ENCODE results near the gene DCLRE1B.
A peak's percentile ranks its signal among the peaks of the same experiment; 100 is the strongest.

The DCLRE1B gene

DNA sequence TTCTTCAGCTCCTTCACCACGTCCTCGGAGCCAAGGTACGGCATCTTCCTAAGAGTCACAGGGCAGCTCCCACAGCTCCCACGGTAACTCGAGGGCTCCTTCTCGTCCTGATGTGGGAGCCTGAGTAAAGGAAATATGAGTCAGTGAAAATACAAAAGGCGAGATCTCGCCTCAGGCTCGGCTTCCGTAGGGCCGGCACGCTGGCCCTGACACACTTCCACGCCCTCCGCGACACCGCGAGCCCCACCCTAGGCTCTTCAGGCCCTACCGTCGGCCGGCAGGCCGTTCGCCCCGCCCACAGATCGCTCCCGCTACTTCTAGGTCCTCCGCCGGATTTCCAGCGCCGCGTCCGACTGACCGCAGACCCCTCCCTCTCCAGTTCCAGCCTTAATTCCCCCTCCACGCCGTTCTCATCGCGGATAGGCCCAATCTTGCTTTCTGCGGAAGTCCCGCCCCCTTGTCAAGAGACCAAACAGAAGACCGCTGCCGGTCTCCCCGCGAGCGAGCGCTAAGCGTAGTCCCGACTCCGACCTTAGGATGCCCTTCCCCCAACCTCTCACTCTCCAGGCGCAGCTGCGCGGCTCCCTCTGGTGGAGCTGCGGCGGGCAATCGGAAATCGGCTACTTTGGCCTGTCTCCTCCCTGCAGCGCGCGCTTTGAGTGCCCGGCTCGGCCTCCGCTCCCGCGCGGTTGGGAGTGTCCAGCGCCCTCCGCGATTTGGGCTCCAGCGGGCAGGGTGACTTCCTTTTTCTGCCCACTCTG, at the start of gene DCLRE1B, which contains the start of gene AP4B1:
TSS of gene DCLRE1B (plus strand) at position 653 of the 761 bp plus-strand sequence. CDS start 261 bp downstream, outside the sequence.
TSS of gene AP4B1 (minus strand) at position 126 of the 761 bp plus-strand sequence. CDS start at position 44, 82 bp downstream.
- peak; percentile 79 to 99 (median 97) for DNase-seq

DNA sequence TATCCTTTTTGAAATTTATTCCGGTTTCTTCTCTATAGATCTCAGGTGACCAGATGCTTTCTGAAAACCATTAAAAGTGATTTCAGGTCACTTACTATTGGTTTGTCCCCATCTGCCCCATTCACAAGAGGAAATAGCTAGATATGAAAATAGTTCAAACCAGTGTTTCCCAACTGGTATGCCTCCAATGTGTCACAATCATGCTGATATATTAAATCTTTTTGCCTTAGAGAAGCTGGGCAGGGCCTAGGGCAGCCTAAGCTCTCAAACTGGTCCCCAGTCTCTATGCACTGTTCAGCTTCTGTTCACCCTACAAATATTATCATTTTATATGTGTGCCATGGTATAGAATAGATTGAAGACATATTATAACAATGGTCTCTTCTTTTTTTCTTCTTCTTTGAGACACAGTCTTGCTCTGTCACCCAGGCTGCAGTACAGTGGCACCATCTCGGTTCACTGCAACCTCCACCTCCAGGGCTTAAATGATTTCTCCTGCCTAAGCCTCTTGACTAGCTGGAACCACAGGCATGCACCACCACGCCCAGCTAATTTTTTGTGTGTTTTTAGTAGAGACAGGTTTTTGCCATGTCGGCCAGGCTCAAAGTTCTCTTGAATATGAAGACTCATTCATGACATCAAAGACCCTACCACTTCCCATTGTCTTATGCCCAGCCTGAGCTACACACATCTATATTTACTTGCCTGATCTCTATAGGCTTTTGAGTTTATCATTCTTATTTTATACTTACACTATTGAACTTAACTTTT, 49.3 kb upstream of the DCLRE1B start:
- DNase-seq: no peak

DNA sequence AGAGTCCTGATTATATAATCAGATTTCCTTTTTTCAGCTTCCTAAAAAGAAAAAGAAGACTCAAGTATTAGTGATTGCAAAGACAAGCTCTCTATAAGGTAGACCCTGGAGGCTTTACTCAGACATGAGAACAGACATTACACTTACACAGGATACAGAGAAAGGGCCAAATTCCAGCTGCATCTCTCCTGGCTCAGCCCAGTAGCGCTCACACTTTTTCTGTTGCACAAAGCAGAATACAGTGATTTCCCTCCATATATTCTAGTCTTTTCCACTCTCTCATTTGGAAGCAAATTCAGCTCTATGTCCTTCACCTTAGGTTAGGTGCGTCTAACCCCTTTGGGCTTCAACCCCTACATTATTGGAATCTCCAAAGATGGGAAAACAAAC, 48.7 kb upstream of the DCLRE1B start:
- DNase-seq: no peak

DNA sequence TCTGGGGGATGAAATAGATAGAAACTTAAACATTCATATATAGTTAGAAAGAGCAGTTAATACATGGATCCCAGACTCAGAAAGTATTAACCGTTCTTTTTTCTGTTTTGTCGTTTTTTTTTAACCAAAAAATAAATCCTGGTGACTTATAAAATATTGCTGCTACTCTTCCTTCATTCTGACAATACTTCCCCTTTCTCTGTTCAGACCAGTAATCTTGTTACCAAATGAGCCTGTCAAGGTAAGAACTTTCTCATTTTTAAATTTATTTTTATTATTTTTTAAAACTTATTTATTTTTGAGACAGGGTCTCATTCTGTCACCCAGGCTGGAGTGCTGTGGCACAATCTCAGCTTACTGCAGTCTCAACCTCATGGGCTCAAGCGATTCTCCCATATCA, 47.4 kb upstream of the DCLRE1B start:
- DNase-seq: no peak

DNA sequence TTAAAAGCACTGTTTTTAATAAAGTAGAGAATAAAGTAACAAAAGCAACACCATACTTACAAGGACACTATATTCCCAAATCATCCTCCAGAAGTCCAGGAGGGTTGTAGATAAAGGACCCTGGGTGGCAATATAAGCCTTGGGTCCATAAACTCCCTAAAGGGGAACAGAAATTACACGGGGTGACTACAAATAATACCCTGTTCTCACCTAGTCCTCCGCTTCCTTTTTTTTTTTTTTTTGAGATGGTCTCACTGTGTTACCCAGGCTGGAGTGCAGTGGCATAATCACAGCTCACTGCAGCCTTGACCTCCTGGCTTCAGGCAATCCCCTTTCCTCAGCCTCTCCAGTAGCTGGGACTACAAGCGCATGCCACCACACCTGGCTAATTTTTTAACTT, 46.7 kb upstream of the DCLRE1B start:
- DNase-seq: no peak

DNA sequence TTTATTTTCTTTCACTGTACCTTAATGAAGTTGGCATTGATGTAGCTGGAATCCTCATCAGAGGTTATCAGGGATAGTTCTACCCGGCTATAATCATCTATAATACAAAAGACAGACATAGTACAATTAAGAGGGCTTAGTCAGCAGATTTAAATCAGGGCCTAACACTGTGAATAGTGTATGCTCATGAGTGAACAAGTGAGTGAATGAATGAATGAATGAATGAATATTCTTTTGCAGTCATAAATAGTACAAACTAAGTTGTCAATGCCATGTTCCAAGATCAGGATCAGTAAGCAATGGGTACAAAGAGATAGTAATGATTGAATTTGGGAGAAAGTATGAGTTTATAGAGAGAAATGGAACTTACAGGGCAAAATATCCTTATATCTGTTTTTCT, 46.1 kb upstream of the DCLRE1B start:
- DNase-seq: no peak

DNA sequence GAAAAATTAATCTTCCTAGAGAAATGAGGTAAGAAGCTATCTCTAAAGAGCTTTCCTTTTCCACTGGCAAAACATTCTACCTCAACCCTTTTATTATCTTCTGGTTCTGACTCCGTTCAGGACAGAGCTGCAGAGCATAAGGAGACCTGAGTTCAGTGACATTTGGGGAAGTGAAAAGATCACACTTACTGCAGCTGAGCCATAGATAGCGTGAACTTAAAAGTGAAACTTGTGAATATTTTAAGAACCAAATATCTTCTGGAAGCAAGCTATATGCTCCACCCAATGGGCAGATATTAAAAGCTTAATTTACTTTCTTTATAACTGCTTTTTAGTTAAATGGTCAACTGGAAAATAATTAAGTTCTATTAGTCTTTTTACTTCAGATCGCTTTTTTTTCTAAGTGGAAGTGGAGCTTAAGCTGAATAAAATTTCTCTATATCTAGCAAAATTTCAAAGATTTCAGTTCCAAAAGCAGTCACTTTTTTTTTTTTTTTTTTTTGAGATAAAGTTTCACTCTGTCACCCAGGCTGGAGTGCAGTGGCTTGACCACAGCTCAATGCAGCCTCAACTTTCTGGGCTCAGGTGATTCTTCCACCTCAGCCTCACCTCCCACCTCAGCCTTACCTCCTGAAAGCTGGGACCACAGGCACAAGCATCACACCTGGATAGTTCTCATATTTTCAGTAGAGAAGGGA, 45.5 kb upstream of the DCLRE1B start:
- DNase-seq: no peak

DNA sequence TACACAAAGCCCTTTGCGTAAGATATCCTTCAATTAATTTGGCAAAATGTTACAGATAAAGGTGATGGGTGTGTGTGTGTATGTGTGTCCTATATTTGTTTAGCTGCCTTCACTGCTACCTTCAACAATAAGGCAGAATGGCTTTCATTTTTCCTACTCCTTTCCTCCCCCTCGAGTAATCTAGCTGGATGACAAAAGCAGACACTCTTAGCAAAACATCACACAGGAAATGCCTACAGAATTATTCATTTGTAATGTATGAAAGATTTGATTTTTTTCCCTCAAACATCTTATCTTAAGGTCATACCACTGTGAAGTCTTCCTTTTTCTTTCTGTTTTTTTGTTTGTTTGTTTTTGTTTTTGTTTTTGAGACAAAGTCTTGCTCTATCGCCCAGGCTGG, 44.2 kb upstream of the DCLRE1B start:
- no peak for DNase-seq

DNA sequence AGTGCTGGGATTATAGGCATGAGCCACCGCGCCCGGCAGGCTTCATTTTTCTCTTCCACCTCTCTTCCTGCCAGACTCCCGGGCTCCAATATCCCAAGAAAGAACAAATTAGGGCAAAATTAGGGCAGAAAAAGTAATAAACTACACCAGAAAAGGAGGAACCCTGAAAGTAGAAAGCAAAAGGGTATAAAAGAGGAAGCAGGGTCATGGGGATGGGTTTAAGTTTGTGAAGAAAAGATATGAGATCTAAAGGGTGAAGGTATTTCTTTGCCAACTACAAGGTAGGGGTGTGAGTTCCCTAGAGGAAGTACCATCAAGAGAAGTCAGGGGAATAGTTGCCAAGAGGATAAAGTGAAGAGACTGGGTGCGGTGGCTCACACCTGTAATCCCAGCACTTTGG, 43.5 kb upstream of the DCLRE1B start:
- no peak for DNase-seq

DNA sequence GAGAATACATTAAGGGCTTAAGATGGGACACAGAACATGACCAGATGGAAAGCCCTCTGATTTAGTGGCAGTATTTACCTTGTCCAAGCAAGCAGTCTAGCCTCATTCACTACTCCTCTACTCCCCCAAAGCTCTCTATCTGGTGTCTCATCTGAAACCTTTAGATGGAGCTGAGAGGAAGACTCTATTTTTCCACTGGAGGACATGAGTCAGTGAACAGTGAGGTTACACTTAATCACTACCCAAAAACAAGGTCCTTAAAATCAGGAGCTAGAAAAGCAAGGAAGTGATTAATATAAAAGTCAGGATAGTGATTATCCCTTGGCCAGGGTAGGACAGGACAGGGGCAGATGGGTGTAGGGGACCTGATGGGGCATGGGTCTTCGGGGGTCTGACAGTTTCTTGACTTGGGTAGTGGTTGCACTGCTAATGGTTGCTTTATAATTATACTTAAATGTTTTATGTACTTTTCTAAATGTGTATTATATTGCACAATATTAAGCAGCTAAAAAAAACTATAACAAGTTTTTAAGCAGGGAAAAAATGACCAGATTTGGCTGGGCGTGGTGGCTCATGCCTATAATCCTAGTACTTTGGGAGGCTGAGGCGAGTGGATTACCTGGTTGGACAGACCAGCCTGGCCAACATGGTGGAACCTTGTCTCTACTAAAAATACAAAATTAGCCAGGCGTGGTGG, 36.6 kb upstream of the DCLRE1B start:
- no peak for DNase-seq

DNA sequence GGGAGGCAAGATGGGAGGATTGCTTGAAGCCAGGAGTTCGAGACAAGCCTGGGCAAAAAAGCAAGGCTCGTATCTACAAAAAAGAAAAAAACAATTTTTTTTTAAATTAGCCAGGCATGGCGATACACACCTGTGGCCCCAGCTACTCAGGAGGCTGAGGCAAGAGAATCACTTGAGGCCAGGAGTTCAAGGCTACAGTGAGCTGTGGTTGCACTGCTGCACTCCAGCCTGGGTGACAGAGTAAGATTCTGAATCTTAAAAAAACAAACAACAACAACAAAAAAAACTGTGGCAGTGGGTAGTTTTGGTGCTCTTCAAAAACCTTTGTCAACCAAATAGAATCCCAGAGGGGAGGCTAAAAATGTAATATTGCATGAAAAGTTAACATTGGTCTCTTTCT, 34.3 kb upstream of the DCLRE1B start:
- DNase-seq: no peak

DNA sequence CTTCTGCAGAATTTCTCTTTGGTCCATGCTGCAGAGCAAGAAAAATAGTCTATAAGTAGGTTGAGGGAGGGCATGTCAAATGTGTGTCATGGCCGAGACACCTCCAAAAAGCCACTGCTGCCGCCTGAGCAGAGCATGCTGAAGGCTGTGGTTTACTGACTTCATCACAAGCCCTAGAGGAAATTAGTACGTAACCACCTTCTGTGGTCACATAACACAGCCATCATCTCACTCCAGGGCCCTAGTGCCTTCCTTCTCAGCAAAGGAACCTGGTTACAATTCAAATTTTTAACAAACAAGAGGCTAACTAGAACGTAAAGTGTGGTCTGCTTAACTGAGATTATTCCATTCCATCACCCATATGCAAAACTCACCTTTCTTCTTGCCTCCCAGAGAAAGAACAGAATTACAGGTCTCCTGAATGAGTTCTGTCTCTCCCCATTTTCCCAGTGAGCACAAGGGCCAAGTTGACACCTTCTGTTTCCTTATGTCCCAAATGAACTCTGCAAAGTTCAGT, 33.5 kb upstream of the DCLRE1B start, which contains the start of gene PTPN22:
TSS of gene PTPN22 (minus strand) at position 116 of the 517 bp plus-strand sequence.
- peak in 11 of 51 donors; percentile 1 to 26 (median 3) for DNase-seq

DNA sequence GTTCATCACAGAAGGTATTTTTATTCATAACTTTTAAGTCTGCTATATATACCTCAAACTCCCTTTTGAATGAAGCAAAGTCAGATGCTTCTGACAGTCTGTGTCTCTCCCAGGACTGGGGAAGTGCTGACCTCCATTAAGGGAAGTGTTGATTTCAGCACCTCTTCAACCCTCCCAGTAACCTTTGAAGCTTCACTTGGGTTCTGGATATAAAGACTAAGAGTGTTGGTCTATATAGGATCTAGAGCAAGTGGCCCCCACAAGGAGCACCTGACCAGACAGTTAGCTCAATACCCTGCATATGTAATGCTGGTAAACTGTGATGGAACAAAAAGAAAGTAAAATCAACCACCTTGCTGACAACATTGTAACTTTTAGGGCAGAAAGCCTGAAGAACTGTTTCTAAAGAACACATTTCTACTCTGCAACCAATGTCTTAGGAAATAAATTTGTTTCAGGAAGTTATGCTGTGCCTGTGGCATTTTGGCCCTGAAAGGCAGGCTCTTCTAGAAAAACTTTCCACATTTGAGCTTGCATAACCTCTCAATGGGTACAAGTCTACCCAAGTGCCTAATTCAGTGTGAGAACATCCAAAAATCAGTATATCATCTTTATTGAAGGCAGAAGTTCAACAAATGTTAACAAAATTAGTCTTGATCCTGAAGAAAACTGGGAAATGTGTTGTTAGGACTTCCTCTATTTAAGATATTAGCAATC, 32.7 kb upstream of the DCLRE1B start:
- no peak for DNase-seq

DNA sequence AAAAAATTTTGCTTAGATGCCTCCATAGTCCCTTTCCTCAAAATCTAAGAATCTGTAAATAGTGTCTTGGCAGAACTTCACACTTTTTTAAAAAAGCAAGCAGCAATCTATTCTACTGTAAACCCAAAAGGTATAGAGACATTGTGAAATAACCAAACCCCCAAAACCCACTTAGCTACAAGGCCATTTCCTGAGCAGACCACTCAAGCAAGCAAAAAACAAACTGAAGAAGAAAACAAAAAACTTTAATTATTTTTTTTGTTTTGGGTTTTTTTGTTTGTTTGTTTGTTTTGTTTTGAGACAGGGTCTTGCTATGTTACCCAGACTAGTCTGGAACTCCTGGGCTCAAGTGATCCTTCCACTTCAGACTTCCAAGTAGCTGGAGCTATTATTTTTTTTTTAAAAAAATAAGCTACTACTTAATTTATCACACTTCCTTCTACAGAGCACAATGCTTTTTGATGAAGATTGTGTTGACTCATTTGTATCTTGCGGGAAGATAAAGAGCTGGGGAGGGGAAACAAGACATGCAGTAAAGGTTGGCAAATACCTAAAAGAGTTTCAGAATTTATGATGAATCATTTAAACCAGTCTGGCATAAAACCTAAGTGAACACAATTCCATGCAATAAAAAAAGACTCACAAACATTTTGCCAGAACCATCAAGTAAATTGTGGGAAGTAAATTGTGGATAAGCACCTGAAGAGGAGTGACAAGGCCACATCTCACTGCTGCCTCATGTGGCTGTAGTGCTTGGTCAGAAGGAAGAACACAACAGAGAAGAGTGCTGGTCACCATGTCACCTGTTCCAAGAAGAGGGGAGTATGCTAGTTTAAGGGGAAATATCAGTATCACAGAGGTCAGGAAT, 30.9 kb upstream of the DCLRE1B start:
- no peak for DNase-seq

DNA sequence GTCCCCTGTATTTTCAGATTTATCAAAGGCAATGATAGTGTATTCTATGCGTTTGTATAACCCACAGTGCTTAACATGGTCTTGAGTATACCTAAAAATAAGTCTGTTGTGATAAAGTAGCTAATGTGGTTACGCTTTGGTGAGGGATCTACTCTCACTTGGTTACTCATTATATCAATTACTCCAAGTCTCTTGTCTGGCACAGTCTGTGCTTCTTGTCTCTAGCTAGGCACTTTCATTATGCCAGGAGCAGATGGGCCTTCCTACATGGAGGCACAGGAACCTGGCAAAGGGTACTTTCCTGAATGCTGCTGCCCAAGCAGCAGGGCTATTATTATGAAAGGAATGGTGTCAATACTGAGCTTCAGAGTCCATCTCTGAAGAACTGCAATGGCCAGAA, 29.4 kb upstream of the DCLRE1B start:
- no peak for DNase-seq

DNA sequence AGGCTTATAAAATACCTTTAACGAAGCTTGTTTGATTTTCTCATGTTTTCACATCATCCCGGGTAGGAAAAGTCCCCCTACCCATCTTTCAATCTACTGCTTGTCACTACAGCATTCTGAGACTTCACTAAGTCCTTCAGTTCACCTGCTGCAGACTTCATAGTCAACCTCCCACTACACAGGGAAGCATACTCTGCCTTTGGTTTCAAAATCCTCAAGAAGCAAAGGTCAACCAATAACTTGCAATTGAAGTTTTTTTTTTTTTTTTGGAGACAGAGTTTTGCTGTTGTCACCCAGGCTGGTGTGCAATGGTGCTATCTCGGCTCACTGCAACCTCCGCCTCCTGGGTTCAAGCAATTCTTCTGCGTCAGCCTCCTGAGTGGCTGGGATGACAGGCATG, 28.9 kb upstream of the DCLRE1B start:
- DNase-seq: no peak

DNA sequence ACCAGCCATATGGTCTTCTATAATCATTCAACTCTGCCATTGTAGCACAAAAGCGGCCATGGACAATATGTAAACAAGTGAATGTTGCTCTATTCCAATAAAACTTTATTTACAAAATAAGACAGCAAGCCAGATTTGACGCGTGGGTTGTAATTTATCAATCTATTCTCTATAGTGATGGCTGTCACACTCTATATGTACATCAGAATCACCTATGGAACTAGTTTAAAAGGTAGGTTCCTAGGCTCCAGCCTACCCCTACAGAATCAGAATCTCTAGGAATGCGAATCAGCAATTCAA, 25.4 kb upstream of the DCLRE1B start:
- no peak for DNase-seq

DNA sequence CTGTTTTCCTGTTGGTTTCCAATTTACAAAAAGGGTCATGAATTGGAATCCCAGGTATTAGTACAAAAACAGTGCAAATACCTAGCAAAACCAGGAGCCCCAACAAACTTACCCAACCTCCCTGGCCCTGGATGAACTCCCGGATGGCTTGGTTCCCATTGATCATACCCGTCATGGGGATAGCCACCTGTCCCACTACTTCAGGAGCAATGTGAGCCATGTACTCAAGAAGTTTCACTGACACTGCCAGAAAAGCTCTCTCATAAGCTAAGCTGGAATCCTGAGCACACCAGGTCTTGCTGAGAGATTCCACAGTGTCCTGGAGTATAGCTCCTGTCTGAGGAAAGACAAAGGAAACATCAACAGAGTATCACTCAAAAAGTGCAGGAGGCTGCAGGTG, 23.5 kb upstream of the DCLRE1B start:
- no peak for DNase-seq
